ENCODE measurements around the gene MED27. TPM values are rescaled to one million over a fixed set of nuclear protein-coding genes. Genes with fewer than 3 reads are reported as not detected.

The MED27 gene
- total and polyA plus RNA-seq, 2 of the 4 experiments (the other 2 are of a cell fraction): 50.2 to 63.4 TPM

- peaks cover 37% of the 10 kb centered on the region for H4K20me1 ChIP-seq (ENCODE audit: insufficient read depth, low read length)
- POLR2A ChIA-PET (ENCODE audit: unreplicated experiment): no interaction called here
- WGBS, 2 experiments (ENCODE audit: extremely low coverage in 2 of 2, insufficient read length in 1 of 2): no CpG with 5 or more reads among the region's 3 CpGs
These were observed 167.0 kb downstream of the MED27 start for GRCh38 chr9:131912671-131913070.

More at GRCh38 chr9:131912671-131913070, 167.0 kb downstream of the MED27 start:
- dilution Hi-C loops (cut with HindIII; ENCODE audit: low sequenced_read_pairs, unreplicated experiment) (no loop called here), intact Hi-C loops (cut with micrococcal nuclease) (no loop called here), in situ Hi-C loops (cut with MboI; ENCODE audit: low sequenced_read_pairs) (no loop called here)
- Histone ChIP-seq H2AK9ac (replicated peaks; ENCODE audit: low read depth, low read length, poor library complexity) (no peak overlapping the region), H3K9me1 (ENCODE audit: insufficient read depth, low read length) (peaks cover 23% of the 10 kb centered on the region), H3K14ac (replicated peaks; ENCODE audit: low read depth, low read length) (no peak overlapping the region), H2BK5ac (ENCODE audit: low read depth, low read length, poor library complexity, severe bottlenecking) (no peak overlapping the region), H3K27me3 (ENCODE audit: control insufficient read depth, insufficient read depth, low read length) (no peaks in the 10 kb centered on the region), H2BK15ac (ENCODE audit: low read depth, low read length) (no peak overlapping the region), H4K8ac (ENCODE audit: low read depth in 2 of 2, low read length in 2 of 2) (no peak overlapping the region), H3K4me2 (ENCODE audit: low read depth, low read length) (no peak overlapping the region), H4K5ac (ENCODE audit: low read depth, low read length) (no peak overlapping the region), H4K91ac (ENCODE audit: insufficient read depth, low read depth, low read length) (no peak overlapping the region), H3K18ac (ENCODE audit: low read depth, low read length) (no peak overlapping the region), H2BK20ac (ENCODE audit: low read depth, low read length) (no peak overlapping the region), H3K56ac (ENCODE audit: extremely low read depth, insufficient read depth, low read length) (no peak overlapping the region), H3K4ac (ENCODE audit: low read depth, low read length) (no peak overlapping the region), H3K79me1 (ENCODE audit: low read depth in 1 of 2, low read length in 2 of 2) (peaks cover 23 to 42% of the 10 kb centered on the region in 2 experiments), H3K36me3 (ENCODE audit: control insufficient read depth, insufficient read depth, low read length) (no peaks in the 10 kb centered on the region; the same call in 1 of the 2 replicates), H2AK5ac (ENCODE audit: low read depth, low read length) (no peak overlapping the region), H3K4me3 (ENCODE audit: insufficient read depth, low read depth, low read length) (no peak overlapping the region), H3K9me3 (ENCODE audit: control insufficient read depth, insufficient read depth, low read length) (no peaks in the 10 kb centered on the region), H2BK120ac (ENCODE audit: low read depth, low read length) (no peak overlapping the region), H3K27ac (ENCODE audit: insufficient read depth, low read length) (no peak overlapping the region), H2AFZ (replicated peaks; ENCODE audit: low read length, poor library complexity) (no peak overlapping the region), H3K23ac (ENCODE audit: low read depth, low read length) (no peak overlapping the region), H3K9ac (ENCODE audit: low read depth, low read length) (no peak overlapping the region), H3K4me1 (ENCODE audit: control insufficient read depth, insufficient read depth, low read length) (no peaks in the 10 kb centered on the region)
- no peak for DNase-seq
- TF ChIP-seq MAFK (IDR thresholded peaks at IDR 0.05; ENCODE audit: low read depth, low read length) (no peak), USF2 (IDR thresholded peaks at IDR 0.05; ENCODE audit: low read depth, low read length) (no peak), CEBPB (IDR thresholded peaks at IDR 0.05; ENCODE audit: low read depth, low read length) (no peak), CHD1 (IDR thresholded peaks at IDR 0.05; ENCODE audit: low read depth, low read length) (no peak), RCOR1 (IDR thresholded peaks at IDR 0.05; ENCODE audit: insufficient replicate concordance, low read length) (no peak), POLR2A (IDR thresholded peaks at IDR 0.05; ENCODE audit: low read depth, low read length) (no peak), NFE2L2 (IDR thresholded peaks at IDR 0.05; ENCODE audit: low read depth, low read length) (no peak), BHLHE40 (IDR thresholded peaks at IDR 0.05; ENCODE audit: low read depth, low read length) (no peak), MXI1 (IDR thresholded peaks at IDR 0.05; ENCODE audit: borderline replicate concordance, low read depth, low read length) (no peak), FOS (IDR thresholded peaks at IDR 0.05; ENCODE audit: low read depth, low read length) (no peak), RAD21 (IDR thresholded peaks at IDR 0.05; ENCODE audit: low read length) (no peak), MAZ (IDR thresholded peaks at IDR 0.05; ENCODE audit: borderline replicate concordance, low read depth, low read length) (no peak)
- TF ChIP-seq, protein P1, sequence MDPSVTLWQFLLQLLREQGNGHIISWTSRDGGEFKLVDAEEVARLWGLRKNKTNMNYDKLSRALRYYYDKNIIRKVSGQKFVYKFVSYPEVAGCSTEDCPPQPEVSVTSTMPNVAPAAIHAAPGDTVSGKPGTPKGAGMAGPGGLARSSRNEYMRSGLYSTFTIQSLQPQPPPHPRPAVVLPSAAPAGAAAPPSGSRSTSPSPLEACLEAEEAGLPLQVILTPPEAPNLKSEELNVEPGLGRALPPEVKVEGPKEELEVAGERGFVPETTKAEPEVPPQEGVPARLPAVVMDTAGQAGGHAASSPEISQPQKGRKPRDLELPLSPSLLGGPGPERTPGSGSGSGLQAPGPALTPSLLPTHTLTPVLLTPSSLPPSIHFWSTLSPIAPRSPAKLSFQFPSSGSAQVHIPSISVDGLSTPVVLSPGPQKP (IDR thresholded peaks at IDR 0.05; ENCODE audit: borderline replicate concordance, low read depth, low read length): no peak
- TF ChIP-seq, protein P2, sequence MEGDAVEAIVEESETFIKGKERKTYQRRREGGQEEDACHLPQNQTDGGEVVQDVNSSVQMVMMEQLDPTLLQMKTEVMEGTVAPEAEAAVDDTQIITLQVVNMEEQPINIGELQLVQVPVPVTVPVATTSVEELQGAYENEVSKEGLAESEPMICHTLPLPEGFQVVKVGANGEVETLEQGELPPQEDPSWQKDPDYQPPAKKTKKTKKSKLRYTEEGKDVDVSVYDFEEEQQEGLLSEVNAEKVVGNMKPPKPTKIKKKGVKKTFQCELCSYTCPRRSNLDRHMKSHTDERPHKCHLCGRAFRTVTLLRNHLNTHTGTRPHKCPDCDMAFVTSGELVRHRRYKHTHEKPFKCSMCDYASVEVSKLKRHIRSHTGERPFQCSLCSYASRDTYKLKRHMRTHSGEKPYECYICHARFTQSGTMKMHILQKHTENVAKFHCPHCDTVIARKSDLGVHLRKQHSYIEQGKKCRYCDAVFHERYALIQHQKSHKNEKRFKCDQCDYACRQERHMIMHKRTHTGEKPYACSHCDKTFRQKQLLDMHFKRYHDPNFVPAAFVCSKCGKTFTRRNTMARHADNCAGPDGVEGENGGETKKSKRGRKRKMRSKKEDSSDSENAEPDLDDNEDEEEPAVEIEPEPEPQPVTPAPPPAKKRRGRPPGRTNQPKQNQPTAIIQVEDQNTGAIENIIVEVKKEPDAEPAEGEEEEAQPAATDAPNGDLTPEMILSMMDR (conservative IDR thresholded peaks at IDR 0.05; ENCODE audit: low read depth, low read length): no peak
- ATAC-seq (ENCODE audit: low read depth): no peak
- CTCF ChIA-PET: no interaction called here
- no TSS peak for BruUV-seq (replicated peaks)
